Motor neuron (in vitro differentiated cells): ENCODE data around the gene PITRM1. TPM values are rescaled to one million over a fixed set of nuclear protein-coding genes. Genes with fewer than 3 reads are reported as not detected.

Experiments
- ATAC-seq, 8 experiments: fragments of 200-7000 bp; cut with Tn5 transposase; replicated peaks in 6 of 8; 2 replicates each; pipeline ENCODE4 v1.8.0; 2021; ENCODE audit warnings: mild to moderate bottlenecking in 8 of 8, moderate library complexity in 8 of 8
- H3K27ac ChIP-seq, 2 donors: fragments of 250-450 bp; sonication (Bioruptor Pico); 2 replicates each; pipeline ENCODE4 v1.9.0; 2021; ENCODE audit warnings: antibody characterized with exemption in 2 of 2, mild to moderate bottlenecking in 2 of 2, moderate library complexity in 1 of 2
- H3K4me1 ChIP-seq, 2 donors: fragments of 250-450 bp; sonication (Bioruptor Pico); replicated peaks in 1 of 2; 2 replicates each; pipeline ENCODE4 v1.6.1; 2021; ENCODE audit warnings: antibody characterized with exemption in 2 of 2, mild to moderate bottlenecking in 2 of 2, moderate library complexity in 1 of 2
- H3K4me3 ChIP-seq, 5 donors: fragments of 250-450 bp; sonication (Bioruptor Pico); 2 replicates each; pipeline ENCODE4 v1.9.0; 2021; ENCODE audit warnings: antibody characterized with exemption in 5 of 5, mild to moderate bottlenecking in 5 of 5, moderate library complexity in 4 of 5
- WGBS, 10 experiments: fragments of 450-650 bp; shearing (Covaris generic); methylation state at CpG; one replicate each; pipeline ENCODE4 v1.0.0; 2022; 5-methylcytosine and 5-hydroxymethylcytosine counted together
- in situ Hi-C, 9 experiments: fragments of 400-800 bp; cut with MboI; loops; one replicate each; pipeline ENCODE4 v1.15.0; 2021; ENCODE audit warnings: low sequenced_read_pairs in 9 of 9, low pct_unique_long_range_greater_than_20kb in 2 of 9; ENCODE audit not compliant: unreplicated experiment in 9 of 9
- total RNA-seq, 8 experiments: library from RNA; unstranded; fragments of 300-600 nt; gene quantifications; 2 replicates each; pipeline versions ENCODE4 v1.2.3 to v1.2.4, GENCODE V29; 2022

The PITRM1 gene
- total RNA-seq, 8 experiments from 2014 or later = 33.2 to 153 (median 56.6) TPM

- ATAC-seq = peak in 2 of 8 experiments; percentile 11 to 69
- WGBS, 10 experiments = 49 to 100% (median 88%) methylated on average over 1 to 9 of the region's 31 CpGs
These were observed 52.7 kb downstream of the PITRM1 start for GRCh38 chr10:3119796-3120459.

GRCh38 chr10:3118641-3119091 is 53.9 kb downstream of the PITRM1 start:
- Histone ChIP-seq H3K4me1 (no peaks in the 10 kb centered on the region), H3K27ac (no peak overlapping the region), H3K4me3 (no peak overlapping the region)
- ATAC-seq = no peak
- in situ Hi-C loops = no loop called here
- WGBS, 10 experiments = 85 to 100% (median 96%) methylated on average over 3 to 18 of the region's 32 CpGs; no CpG with 5 or more reads in 2 of the 10 experiments

More at GRCh38 chr10:3119796-3120459, 52.7 kb downstream of the PITRM1 start:
- Histone ChIP-seq H3K4me1 (no peaks in the 10 kb centered on the region), H3K4me3 (no peak overlapping the region), H3K27ac (no peak overlapping the region)
- in situ Hi-C loops = no loop called here

- no peak for ATAC-seq
- Histone ChIP-seq H3K4me3 (no peak overlapping the region), H3K27ac (no peak overlapping the region), H3K4me1 (no peaks in the 10 kb centered on the region)
- in situ Hi-C loops = no loop called here
- WGBS, 10 experiments = 60 to 100% (median 96%) methylated on average over 1 to 12 of the region's 12 CpGs; no CpG with 5 or more reads in 5 of the 10 experiments
These were observed 55.1 kb downstream of the PITRM1 start for GRCh38 chr10:3117486-3117885.

GRCh38 chr10:3116508-3117100 is 56.0 kb downstream of the PITRM1 start:
- in situ Hi-C loops = no loop called here

GRCh38 chr10:3115685-3116084 is 56.9 kb downstream of the PITRM1 start:
- no peak overlapping the region for H3K4me3 ChIP-seq
- ATAC-seq = no peak
- in situ Hi-C loops = no loop called here
- no peaks in the 10 kb centered on the region for H3K4me1 ChIP-seq
- WGBS, 10 experiments = 80 to 100% (median 95%) methylated on average over 1 to 6 of the region's 8 CpGs; no CpG with 5 or more reads in 4 of the 10 experiments
- H3K27ac ChIP-seq = no peak overlapping the region

More at GRCh38 chr10:3116508-3117100, 56.0 kb downstream of the PITRM1 start:
- no peak for ATAC-seq
- Histone ChIP-seq H3K27ac (no peak overlapping the region), H3K4me3 (no peak overlapping the region), H3K4me1 (no peaks in the 10 kb centered on the region)
- 65 to 97% (median 89%) methylated on average over 4 to 19 of the region's 20 CpGs; no CpG with 5 or more reads in 2 of the 10 experiments for WGBS, 10 experiments

- no peak for ATAC-seq
- H3K27ac ChIP-seq = no peak overlapping the region
These were observed 59.2 kb downstream of the PITRM1 start for GRCh38 chr10:3113343-3113720.

GRCh38 chr10:3111621-3112163 is 60.9 kb downstream of the PITRM1 start:
- 35 to 80% (median 75%) methylated on average over 1 to 4 of the region's 15 CpGs; no CpG with 5 or more reads in 5 of the 10 experiments for WGBS, 10 experiments
- in situ Hi-C loops = no loop called here

More at GRCh38 chr10:3113343-3113720, 59.2 kb downstream of the PITRM1 start:
- no peak overlapping the region for H3K4me3 ChIP-seq
- in situ Hi-C loops = no loop called here
- 90 to 100% (median 95%) methylated on average over 1 to 13 of the region's 19 CpGs; no CpG with 5 or more reads in 6 of the 10 experiments for WGBS, 10 experiments
- no peaks in the 10 kb centered on the region for H3K4me1 ChIP-seq

GRCh38 chr10:3110782-3111620 is 61.6 kb downstream of the PITRM1 start:
- Histone ChIP-seq H3K4me3 (no peak overlapping the region), H3K27ac (no peak overlapping the region), H3K4me1 (no peaks in the 10 kb centered on the region)
- in situ Hi-C loops = no loop called here
- WGBS, 10 experiments = 58 to 100% (median 95%) methylated on average over 1 to 6 of the region's 9 CpGs; no CpG with 5 or more reads in 1 of the 10 experiments
- ATAC-seq = no peak

More at GRCh38 chr10:3111621-3112163, 60.9 kb downstream of the PITRM1 start:
- no peaks in the 10 kb centered on the region for H3K4me1 ChIP-seq
- no peak overlapping the region for H3K4me3 ChIP-seq
- ATAC-seq = peak in 2 of 8 experiments; percentile 7 to 22
- H3K27ac ChIP-seq = no peak overlapping the region

- H3K4me1 ChIP-seq = no peaks in the 10 kb centered on the region
- 67 to 100% methylated on average over 3 of the region's 12 CpGs; no CpG with 5 or more reads in 8 of the 10 experiments for WGBS, 10 experiments
- H3K4me3 ChIP-seq = no peak overlapping the region
- H3K27ac ChIP-seq = no peak overlapping the region
- in situ Hi-C loops = no loop called here
- ATAC-seq = no peak
These were observed 62.9 kb downstream of the PITRM1 start for GRCh38 chr10:3109633-3110032.

- in situ Hi-C loops = no loop called here
- no peak for ATAC-seq
- H3K27ac ChIP-seq = no peak overlapping the region
- no peak overlapping the region for H3K4me3 ChIP-seq
- H3K4me1 ChIP-seq = no peaks in the 10 kb centered on the region
- WGBS, 10 experiments = 95 to 100% (median 100%) methylated on average over 1 to 8 of the region's 21 CpGs; no CpG with 5 or more reads in 5 of the 10 experiments
These were observed 63.4 kb downstream of the PITRM1 start for GRCh38 chr10:3109196-3109595.

GRCh38 chr10:3108575-3109105 is 63.9 kb downstream of the PITRM1 start:
- H3K4me1 ChIP-seq = no peaks in the 10 kb centered on the region
- in situ Hi-C loops = no loop called here
- no peak for ATAC-seq
- H3K27ac ChIP-seq = no peak overlapping the region
- no peak overlapping the region for H3K4me3 ChIP-seq
- WGBS, 10 experiments = 89 to 100% (median 98%) methylated on average over 1 to 14 of the region's 21 CpGs; no CpG with 5 or more reads in 2 of the 10 experiments

GRCh38 chr10:3108033-3108432 is 64.5 kb downstream of the PITRM1 start:
- no peak for ATAC-seq
- Histone ChIP-seq H3K4me1 (no peaks in the 10 kb centered on the region), H3K27ac (no peak overlapping the region), H3K4me3 (no peak overlapping the region)
- WGBS, 10 experiments = 60 to 100% (median 93%) methylated on average over 1 to 8 of the region's 8 CpGs; no CpG with 5 or more reads in 1 of the 10 experiments
- in situ Hi-C loops = no loop called here
